NCI-H2029 treated with DMSO at 0.1 percent for 48 hours (cell line): ENCODE data around the gene FOXP1.

Experiments
- DNase-seq: peaks from one replicate; lab custom pipeline; 2025; lab: John Stamatoyannopoulos, UW

FOXP1 gene

GRCh38 chr3:71210257-71211007 lies 373.1 kb downstream of the FOXP1 start:
- no peak for DNase-seq

- peak; percentile 68 for DNase-seq
These were observed 375.1 kb downstream of the FOXP1 start for GRCh38 chr3:71208211-71209095.

- DNase-seq, result no peak
These were observed 375.9 kb downstream of the FOXP1 start for GRCh38 chr3:71207632-71208031.

- no peak for DNase-seq
These were observed 377.0 kb downstream of the FOXP1 start for GRCh38 chr3:71206305-71207165.

- DNase-seq, result no peak
These were observed 379.6 kb downstream of the FOXP1 start for GRCh38 chr3:71203727-71204488.

GRCh38 chr3:71202848-71203533 lies 380.5 kb downstream of the FOXP1 start:
- no peak for DNase-seq

- no peak for DNase-seq
These were observed 381.6 kb downstream of the FOXP1 start for GRCh38 chr3:71201939-71202338.

GRCh38 chr3:71197841-71198565 lies 385.5 kb downstream of the FOXP1 start:
- no peak for DNase-seq

GRCh38 chr3:71195492-71195891 lies 388.0 kb downstream of the FOXP1 start:
- DNase-seq, result no peak

- no peak for DNase-seq
These were observed 388.7 kb downstream of the FOXP1 start for GRCh38 chr3:71194785-71195184.

- no peak for DNase-seq
These were observed 392.5 kb downstream of the FOXP1 start for GRCh38 chr3:71191031-71191482.

GRCh38 chr3:71189480-71189879 lies 394.0 kb downstream of the FOXP1 start:
- DNase-seq, result no peak

- no peak for DNase-seq
These were observed 395.8 kb downstream of the FOXP1 start for GRCh38 chr3:71187715-71188114.

GRCh38 chr3:71186801-71187200 lies 396.7 kb downstream of the FOXP1 start:
- no peak for DNase-seq

GRCh38 chr3:71185733-71186455 lies 397.6 kb downstream of the FOXP1 start:
- DNase-seq, result no peak

- no peak for DNase-seq
These were observed 399.3 kb downstream of the FOXP1 start for GRCh38 chr3:71184252-71184651.

GRCh38 chr3:71183549-71183948 lies 400.0 kb downstream of the FOXP1 start:
- no peak for DNase-seq

GRCh38 chr3:71180524-71180923 lies 403.0 kb downstream of the FOXP1 start:
- DNase-seq, result no peak

GRCh38 chr3:71177375-71177774 lies 406.2 kb downstream of the FOXP1 start:
- DNase-seq, result peak; percentile 32
